ENCODE measurements around the gene MCCC2.
"Not testable (repeated sequence)": the region's sequence is repeated elsewhere in the genome, so short reads cannot be mapped to it uniquely, and the experiment has no call there.

DNA sequence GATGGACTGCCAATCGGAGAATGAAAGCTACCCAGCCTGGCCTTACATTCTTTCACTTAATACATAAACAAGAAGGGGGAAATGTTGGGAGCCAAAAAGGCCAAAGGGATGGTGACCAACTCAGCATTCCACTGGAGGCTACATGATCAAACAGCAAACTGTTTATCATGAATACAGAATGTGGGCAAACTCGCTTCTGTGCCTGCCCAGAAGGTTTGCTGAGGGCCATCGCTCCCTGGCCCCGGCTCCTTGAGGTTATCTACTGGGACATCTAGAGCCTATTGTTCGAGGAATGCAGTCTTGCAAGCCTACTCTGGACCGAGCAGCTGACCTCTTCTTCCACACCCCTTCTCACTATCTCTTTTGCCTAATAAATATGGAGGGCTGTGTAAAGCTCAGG lies 9.3 kb upstream of the MCCC2 start:
- TF ChIP-seq POLR2AphosphoS5, TAF1 (IDR thresholded peaks at IDR 0.05; ENCODE audit: low read depth, low read length): not testable (repeated sequence)

Data from GM12891 (cell line).